Mononuclear cell (primary cell): ENCODE results near the gene LRRC4C. TPM values are rescaled to one million over a fixed set of nuclear protein-coding genes. Genes with fewer than 3 reads are reported as not detected.

Source experiments
- H3K27me3 ChIP-seq: 2 replicates; pipeline ENCODE4 v1.6.0; 2011; ENCODE audit warnings: low read length, control low read depth; ENCODE audit not compliant: insufficient read depth
- H3K4me1 ChIP-seq: 2 replicates; pipeline ENCODE4 v1.5.1; 2011; ENCODE audit warnings: mild to moderate bottlenecking, low read length, control low read depth; ENCODE audit not compliant: insufficient read depth
- H3K4me3 ChIP-seq: 2 replicates; pipeline ENCODE4 v1.5.1; 2011; ENCODE audit warnings: mild to moderate bottlenecking, low read length, moderate library complexity
- H3K9me3 ChIP-seq: 2 replicates; pipeline ENCODE4 v1.5.1; 2011; ENCODE audit warnings: low read depth, mild to moderate bottlenecking, control low read depth, low read length
- total RNA-seq: library from RNA; depleted of rRNA; stranded (reverse); fragments of >200 nt; gene quantifications from one replicate; pipeline ENCODE4 v1.2.3, GENCODE V29; 2012

The LRRC4C gene
- total RNA-seq, 1 donor, result not detected

GRCh38 chr11:40302669-40303068, 1156.8 kb downstream of the LRRC4C start:
- Histone ChIP-seq H3K4me1 (no peaks in the 10 kb centered on the region), H3K9me3 (no peaks in the 10 kb centered on the region), H3K27me3 (no peaks in the 10 kb centered on the region), H3K4me3 (no peak overlapping the region)

GRCh38 chr11:40295466-40295865, 1164.0 kb downstream of the LRRC4C start:
- peaks cover 5% of the 10 kb centered on the region for H3K4me1 ChIP-seq
- peaks cover 14% of the 10 kb centered on the region for H3K27me3 ChIP-seq
- no peaks in the 10 kb centered on the region for H3K9me3 ChIP-seq
- H3K4me3 ChIP-seq, result no peak overlapping the region

GRCh38 chr11:40294741-40295140, 1164.7 kb downstream of the LRRC4C start:
- Histone ChIP-seq H3K9me3 (no peaks in the 10 kb centered on the region), H3K4me3 (no peak overlapping the region)

GRCh38 chr11:40294349-40294735, 1165.1 kb downstream of the LRRC4C start:
- Histone ChIP-seq H3K9me3 (no peaks in the 10 kb centered on the region), H3K4me3 (no peak overlapping the region), H3K4me1 (peaks cover 5% of the 10 kb centered on the region), H3K27me3 (peaks cover 14% of the 10 kb centered on the region)

More at GRCh38 chr11:40294741-40295140, 1164.7 kb downstream of the LRRC4C start:
- H3K4me1 ChIP-seq, result peaks cover 5% of the 10 kb centered on the region
- peaks cover 14% of the 10 kb centered on the region for H3K27me3 ChIP-seq

- no peak overlapping the region for H3K4me3 ChIP-seq
- H3K4me1 ChIP-seq, result peaks cover 5% of the 10 kb centered on the region
- H3K9me3 ChIP-seq, result no peaks in the 10 kb centered on the region
- peaks cover 14% of the 10 kb centered on the region for H3K27me3 ChIP-seq
Measured at GRCh38 chr11:40293655-40294348, 1165.7 kb downstream of the LRRC4C start.

GRCh38 chr11:40292721-40293508, 1166.5 kb downstream of the LRRC4C start:
- Histone ChIP-seq H3K4me1 (peaks cover 5% of the 10 kb centered on the region), H3K27me3 (peaks cover 14% of the 10 kb centered on the region), H3K4me3 (no peak overlapping the region), H3K9me3 (no peaks in the 10 kb centered on the region)

- no peaks in the 10 kb centered on the region for H3K9me3 ChIP-seq
- H3K4me1 ChIP-seq, result peaks cover 5% of the 10 kb centered on the region
- no peak overlapping the region for H3K4me3 ChIP-seq
- peaks cover 14% of the 10 kb centered on the region for H3K27me3 ChIP-seq
Measured at GRCh38 chr11:40291741-40292140, 1167.7 kb downstream of the LRRC4C start.

- H3K9me3 ChIP-seq, result no peaks in the 10 kb centered on the region
- H3K27me3 ChIP-seq, result peaks cover 14% of the 10 kb centered on the region
- H3K4me3 ChIP-seq, result no peak overlapping the region
- H3K4me1 ChIP-seq, result peaks cover 5% of the 10 kb centered on the region
Measured at GRCh38 chr11:40291329-40291728, 1168.1 kb downstream of the LRRC4C start.

- Histone ChIP-seq H3K4me3 (no peak overlapping the region), H3K9me3 (no peaks in the 10 kb centered on the region), H3K27me3 (peaks cover 14% of the 10 kb centered on the region), H3K4me1 (peaks cover 5% of the 10 kb centered on the region)
Measured at GRCh38 chr11:40290171-40290631, 1169.3 kb downstream of the LRRC4C start.

- Histone ChIP-seq H3K4me3 (no peak overlapping the region), H3K9me3 (no peaks in the 10 kb centered on the region), H3K4me1 (peaks cover 5% of the 10 kb centered on the region), H3K27me3 (peaks cover 14% of the 10 kb centered on the region)
Measured at GRCh38 chr11:40289370-40289769, 1170.1 kb downstream of the LRRC4C start.

- Histone ChIP-seq H3K4me3 (no peak overlapping the region), H3K27me3 (peaks cover 14% of the 10 kb centered on the region), H3K9me3 (no peaks in the 10 kb centered on the region), H3K4me1 (no peaks in the 10 kb centered on the region)
Measured at GRCh38 chr11:40287916-40288803, 1171.3 kb downstream of the LRRC4C start.

- Histone ChIP-seq H3K9me3 (no peaks in the 10 kb centered on the region), H3K4me1 (no peaks in the 10 kb centered on the region), H3K4me3 (no peak overlapping the region), H3K27me3 (no peaks in the 10 kb centered on the region)
Measured at GRCh38 chr11:40286137-40286536, 1173.3 kb downstream of the LRRC4C start.

- H3K27me3 ChIP-seq, result no peaks in the 10 kb centered on the region
- no peaks in the 10 kb centered on the region for H3K4me1 ChIP-seq
- H3K9me3 ChIP-seq, result no peaks in the 10 kb centered on the region
- H3K4me3 ChIP-seq, result no peak overlapping the region
Measured at GRCh38 chr11:40285558-40285957, 1173.9 kb downstream of the LRRC4C start.

GRCh38 chr11:40281052-40281580, 1178.3 kb downstream of the LRRC4C start:
- Histone ChIP-seq H3K4me1 (no peaks in the 10 kb centered on the region), H3K27me3 (no peaks in the 10 kb centered on the region), H3K4me3 (no peak overlapping the region), H3K9me3 (no peaks in the 10 kb centered on the region)
